Ishikawa (cell line): ENCODE data around the gene ATF5.

Source experiments
- CEBPB ChIP-seq: IDR thresholded peaks from 2 replicates; pipeline ENCODE4 v1.6.1; 2012
- CREB1 ChIP-seq: IDR thresholded peaks from 2 replicates; pipeline ENCODE4 v1.6.1; 2012; ENCODE audit warnings: low read depth
- EGR1 ChIP-seq: IDR thresholded peaks from 2 replicates; pipeline ENCODE4 v1.6.1; 2012
- EP300 ChIP-seq: IDR thresholded peaks from 2 replicates; pipeline ENCODE4 v1.6.1; 2012; ENCODE audit warnings: borderline replicate concordance
- FOXM1 ChIP-seq: IDR thresholded peaks from 2 replicates; pipeline ENCODE4 v1.6.1; 2012; ENCODE audit warnings: low read depth, borderline replicate concordance
- NFIC ChIP-seq: IDR thresholded peaks from 2 replicates; pipeline ENCODE4 v1.6.1; 2012
- RAD21 ChIP-seq: IDR thresholded peaks from 2 replicates; pipeline ENCODE4 v1.6.1; 2012; ENCODE audit warnings: low read depth
- TAF1 ChIP-seq: IDR thresholded peaks from 2 replicates; pipeline ENCODE4 v1.6.1; 2012; ENCODE audit warnings: low read depth, mild to moderate bottlenecking
- TCF12 ChIP-seq: IDR thresholded peaks from 2 replicates; pipeline ENCODE4 v1.6.1; 2012; ENCODE audit warnings: low read depth
- TEAD4 ChIP-seq: IDR thresholded peaks from 2 replicates; pipeline ENCODE4 v1.6.1; 2012
- YY1 ChIP-seq: IDR thresholded peaks from 2 replicates; pipeline ENCODE4 v1.6.1; 2012; ENCODE audit warnings: low read depth
- ZBTB7A ChIP-seq: IDR thresholded peaks from 2 replicates; pipeline ENCODE4 v1.6.1; 2012; ENCODE audit warnings: low read depth
- TF ChIP-seq, protein P1 (sequence below): IDR thresholded peaks from 2 replicates; pipeline ENCODE4 v1.6.1; 2012
- TF ChIP-seq, protein P2 (sequence below): IDR thresholded peaks from 2 replicates; pipeline ENCODE4 v1.6.1; 2012
- TF ChIP-seq, protein P3 (sequence below): IDR thresholded peaks from 2 replicates; pipeline ENCODE4 v1.6.1; 2012; ENCODE audit warnings: low read depth, mild to moderate bottlenecking

Gene ATF5, protein sequence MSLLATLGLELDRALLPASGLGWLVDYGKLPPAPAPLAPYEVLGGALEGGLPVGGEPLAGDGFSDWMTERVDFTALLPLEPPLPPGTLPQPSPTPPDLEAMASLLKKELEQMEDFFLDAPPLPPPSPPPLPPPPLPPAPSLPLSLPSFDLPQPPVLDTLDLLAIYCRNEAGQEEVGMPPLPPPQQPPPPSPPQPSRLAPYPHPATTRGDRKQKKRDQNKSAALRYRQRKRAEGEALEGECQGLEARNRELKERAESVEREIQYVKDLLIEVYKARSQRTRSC

DNA sequence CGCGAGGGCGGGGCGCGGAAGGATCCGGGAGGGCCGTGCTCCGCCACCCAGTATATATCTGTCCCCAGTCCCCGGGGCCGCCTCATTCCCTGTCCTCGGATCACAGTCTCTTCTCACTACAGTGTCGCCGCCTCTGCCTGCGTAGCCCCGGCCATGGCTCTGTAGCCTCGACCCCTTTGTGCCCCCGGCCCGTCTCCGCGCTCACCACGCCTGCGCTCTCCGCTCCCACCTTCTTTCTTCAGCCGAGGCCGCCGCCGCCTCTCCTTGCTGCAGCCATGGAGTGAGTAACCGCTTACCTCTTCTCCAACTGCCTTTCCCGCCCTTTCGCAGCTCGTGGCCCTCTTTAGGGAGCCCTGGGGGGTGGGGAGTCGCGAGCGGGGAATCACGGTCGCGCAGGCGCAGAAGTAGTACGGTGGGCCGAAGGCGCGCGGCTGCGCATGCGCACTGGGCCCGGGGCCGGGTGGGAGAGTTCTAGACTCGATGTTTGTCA lies at the start of gene ATF5, which contains the start of gene NUP62:
ATF5 (plus strand) TSS at position 85 of the 490 bp plus-strand sequence. CDS start 1,646 bp downstream, outside the sequence.
NUP62 (minus strand) TSS at position 384 of the 490 bp plus-strand sequence. CDS start 19,697 bp downstream, outside the sequence.
- TF ChIP-seq, protein P1, sequence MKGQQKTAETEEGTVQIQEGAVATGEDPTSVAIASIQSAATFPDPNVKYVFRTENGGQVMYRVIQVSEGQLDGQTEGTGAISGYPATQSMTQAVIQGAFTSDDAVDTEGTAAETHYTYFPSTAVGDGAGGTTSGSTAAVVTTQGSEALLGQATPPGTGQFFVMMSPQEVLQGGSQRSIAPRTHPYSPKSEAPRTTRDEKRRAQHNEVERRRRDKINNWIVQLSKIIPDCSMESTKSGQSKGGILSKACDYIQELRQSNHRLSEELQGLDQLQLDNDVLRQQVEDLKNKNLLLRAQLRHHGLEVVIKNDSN, result peak; percentile 46
- TF ChIP-seq RAD21 (no peak), TCF12 (peak; percentile 81), NFIC (no peak), EGR1 (0 out of 2 replicates have a peak, but pooled peaks have one; percentile 1), EP300 (no peak), FOXM1 (no peak), ZBTB7A (peak; percentile 47; the same call in 1 of the 2 replicates), YY1 (peak; percentile 53), CEBPB (no peak), CREB1 (0 out of 2 replicates have a peak, but pooled peaks have one; percentile 11), TAF1 (peak; percentile 85), TEAD4 (peak; percentile 30)
- TF ChIP-seq, protein P2, sequence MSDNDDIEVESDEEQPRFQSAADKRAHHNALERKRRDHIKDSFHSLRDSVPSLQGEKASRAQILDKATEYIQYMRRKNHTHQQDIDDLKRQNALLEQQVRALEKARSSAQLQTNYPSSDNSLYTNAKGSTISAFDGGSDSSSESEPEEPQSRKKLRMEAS, result peak; percentile 98
- TF ChIP-seq, protein P3, sequence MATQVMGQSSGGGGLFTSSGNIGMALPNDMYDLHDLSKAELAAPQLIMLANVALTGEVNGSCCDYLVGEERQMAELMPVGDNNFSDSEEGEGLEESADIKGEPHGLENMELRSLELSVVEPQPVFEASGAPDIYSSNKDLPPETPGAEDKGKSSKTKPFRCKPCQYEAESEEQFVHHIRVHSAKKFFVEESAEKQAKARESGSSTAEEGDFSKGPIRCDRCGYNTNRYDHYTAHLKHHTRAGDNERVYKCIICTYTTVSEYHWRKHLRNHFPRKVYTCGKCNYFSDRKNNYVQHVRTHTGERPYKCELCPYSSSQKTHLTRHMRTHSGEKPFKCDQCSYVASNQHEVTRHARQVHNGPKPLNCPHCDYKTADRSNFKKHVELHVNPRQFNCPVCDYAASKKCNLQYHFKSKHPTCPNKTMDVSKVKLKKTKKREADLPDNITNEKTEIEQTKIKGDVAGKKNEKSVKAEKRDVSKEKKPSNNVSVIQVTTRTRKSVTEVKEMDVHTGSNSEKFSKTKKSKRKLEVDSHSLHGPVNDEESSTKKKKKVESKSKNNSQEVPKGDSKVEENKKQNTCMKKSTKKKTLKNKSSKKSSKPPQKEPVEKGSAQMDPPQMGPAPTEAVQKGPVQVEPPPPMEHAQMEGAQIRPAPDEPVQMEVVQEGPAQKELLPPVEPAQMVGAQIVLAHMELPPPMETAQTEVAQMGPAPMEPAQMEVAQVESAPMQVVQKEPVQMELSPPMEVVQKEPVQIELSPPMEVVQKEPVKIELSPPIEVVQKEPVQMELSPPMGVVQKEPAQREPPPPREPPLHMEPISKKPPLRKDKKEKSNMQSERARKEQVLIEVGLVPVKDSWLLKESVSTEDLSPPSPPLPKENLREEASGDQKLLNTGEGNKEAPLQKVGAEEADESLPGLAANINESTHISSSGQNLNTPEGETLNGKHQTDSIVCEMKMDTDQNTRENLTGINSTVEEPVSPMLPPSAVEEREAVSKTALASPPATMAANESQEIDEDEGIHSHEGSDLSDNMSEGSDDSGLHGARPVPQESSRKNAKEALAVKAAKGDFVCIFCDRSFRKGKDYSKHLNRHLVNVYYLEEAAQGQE, result 0 out of 2 replicates have a peak, but pooled peaks have one; percentile 18

DNA sequence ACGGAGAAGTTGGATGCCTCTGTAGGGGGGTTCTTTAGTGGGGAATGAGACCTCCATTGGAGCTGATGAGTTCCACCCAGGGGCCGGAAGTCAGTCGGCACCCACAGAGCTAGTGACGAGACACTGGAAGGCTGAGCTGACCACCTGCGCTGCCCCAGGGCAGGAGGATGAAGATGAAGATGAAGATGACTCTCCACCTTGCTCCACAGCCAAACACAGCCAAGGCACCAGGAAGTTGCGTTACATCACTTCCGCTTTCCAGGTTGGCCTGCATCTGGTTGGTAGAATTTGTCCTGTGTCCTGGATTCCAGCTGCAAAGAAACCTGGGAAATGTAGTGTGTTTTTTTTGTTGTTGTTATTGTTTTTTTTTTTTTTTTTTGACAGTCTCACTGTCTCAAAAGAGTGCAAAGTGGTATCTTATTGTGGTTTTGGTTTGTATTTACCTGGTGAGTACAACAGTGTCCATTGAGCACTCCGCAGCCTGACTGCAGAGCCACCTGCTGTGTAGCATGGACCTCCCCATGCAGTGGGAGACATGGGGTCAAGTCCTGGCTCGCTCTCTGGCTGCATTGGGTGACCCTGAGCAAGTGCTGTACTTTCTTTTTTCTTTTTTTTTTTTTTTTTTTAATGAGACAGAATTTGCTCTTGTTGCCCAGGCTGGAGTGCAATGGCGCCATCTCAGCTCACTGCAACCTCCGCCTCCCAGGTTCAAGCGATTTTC lies 49.6 kb upstream of the ATF5 start:
- TF ChIP-seq FOXM1, result no peak
- TF ChIP-seq RAD21, result no peak
- TF ChIP-seq TEAD4, result no peak
- TF ChIP-seq TAF1, result no peak
- TF ChIP-seq, protein P2, result no peak
- no peak for TF ChIP-seq EP300
- TF ChIP-seq CREB1, result no peak
- no peak for TF ChIP-seq NFIC
- TF ChIP-seq, protein P3, result no peak
- no peak for TF ChIP-seq ZBTB7A
- no peak for TF ChIP-seq YY1
- no peak for TF ChIP-seq EGR1

DNA sequence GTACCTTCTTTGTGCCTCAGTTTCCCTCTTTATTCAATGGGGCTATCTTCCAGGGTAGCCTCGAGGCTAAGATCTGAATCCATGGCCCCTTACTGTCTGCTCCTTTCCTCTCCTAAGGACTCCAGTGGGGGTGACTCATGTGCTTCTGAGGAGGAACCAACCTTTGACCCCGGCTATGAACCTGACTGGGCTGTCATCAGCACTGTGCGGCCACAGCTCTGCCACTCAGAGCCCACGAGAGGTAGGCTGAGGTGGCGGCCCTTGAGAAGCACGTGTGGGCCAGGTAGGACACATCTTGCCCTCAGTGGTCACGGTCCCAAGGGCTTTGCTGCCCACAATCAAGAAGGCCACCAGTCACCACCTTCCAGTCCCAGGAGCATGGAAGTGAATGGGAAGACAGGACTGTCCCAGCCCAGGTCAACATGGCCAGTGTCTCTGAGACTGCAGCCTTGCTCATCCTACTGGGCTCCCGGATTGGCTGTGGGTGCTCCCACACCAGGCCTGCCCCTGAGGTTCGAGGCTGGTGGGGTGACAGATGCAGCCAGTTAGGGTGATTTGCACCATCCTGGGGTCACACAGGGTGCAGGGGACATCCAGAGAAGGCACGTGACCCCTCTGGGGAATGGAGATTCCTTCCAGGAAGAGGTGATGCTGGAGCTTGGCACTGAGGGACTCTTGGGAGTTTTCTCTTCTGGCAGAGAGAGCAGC lies 48.7 kb upstream of the ATF5 start:
- TF ChIP-seq EP300 (no peak), TEAD4 (no peak), RAD21 (no peak), NFIC (no peak), FOXM1 (no peak), CREB1 (no peak), CEBPB (no peak), ZBTB7A (no peak), YY1 (no peak), EGR1 (no peak), TAF1 (no peak), TCF12 (no peak)
- TF ChIP-seq, protein P2, result no peak
- TF ChIP-seq, protein P1, result no peak
- TF ChIP-seq, protein P3, result no peak
